NCI-H1694 treated with DMSO at 0.1 percent for 48 hours (cell line): Measurements from ENCODE around the gene TCP10L.
"Not testable (repeated sequence)": the region's sequence is repeated elsewhere in the genome, so short reads cannot be mapped to it uniquely, and the experiment has no call there.

ENCODE experiments used
- DNase-seq: peaks from one replicate; lab custom pipeline; 2025; lab: John Stamatoyannopoulos, UW

Gene TCP10L, protein sequence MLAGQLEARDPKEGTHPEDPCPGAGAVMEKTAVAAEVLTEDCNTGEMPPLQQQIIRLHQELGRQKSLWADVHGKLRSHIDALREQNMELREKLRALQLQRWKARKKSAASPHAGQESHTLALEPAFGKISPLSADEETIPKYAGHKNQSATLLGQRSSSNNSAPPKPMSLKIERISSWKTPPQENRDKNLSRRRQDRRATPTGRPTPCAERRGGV

DNA sequence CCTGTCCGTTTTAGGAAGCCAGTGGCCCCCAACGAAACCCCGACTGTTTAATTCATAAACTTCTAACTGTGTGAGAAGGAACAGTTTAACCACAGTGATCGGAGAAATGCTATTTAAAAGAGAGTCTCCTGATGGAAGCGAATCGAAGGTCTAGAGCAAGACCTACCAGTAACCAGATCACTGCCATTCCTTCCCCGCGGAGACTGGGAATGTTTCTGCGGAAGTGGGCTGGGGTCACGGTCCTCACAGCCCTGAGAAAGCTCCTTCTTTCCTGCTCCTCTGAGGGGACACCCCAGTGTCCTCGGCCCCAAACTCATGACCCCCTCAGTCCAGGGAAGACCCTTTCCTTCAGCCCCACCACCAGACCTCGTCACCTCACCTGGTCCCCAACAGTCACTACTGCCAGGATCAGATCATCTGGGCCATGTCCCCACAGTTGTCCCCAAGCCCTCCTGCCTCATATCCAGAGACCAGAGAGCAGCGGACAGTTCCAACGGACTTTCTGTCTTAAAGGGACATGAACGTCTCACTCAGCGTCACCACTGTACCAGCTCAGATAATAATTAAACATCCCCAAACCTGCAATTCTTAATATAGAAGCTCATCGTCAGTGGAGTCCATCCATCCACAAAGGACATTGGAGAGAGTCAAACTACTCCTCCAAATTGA lies at the start of gene TCP10L:
TSS of gene TCP10L (minus strand) at position 482 of the 669 bp plus-strand sequence. CDS start 1,219 bp downstream, outside the sequence.
- no peak for DNase-seq

DNA sequence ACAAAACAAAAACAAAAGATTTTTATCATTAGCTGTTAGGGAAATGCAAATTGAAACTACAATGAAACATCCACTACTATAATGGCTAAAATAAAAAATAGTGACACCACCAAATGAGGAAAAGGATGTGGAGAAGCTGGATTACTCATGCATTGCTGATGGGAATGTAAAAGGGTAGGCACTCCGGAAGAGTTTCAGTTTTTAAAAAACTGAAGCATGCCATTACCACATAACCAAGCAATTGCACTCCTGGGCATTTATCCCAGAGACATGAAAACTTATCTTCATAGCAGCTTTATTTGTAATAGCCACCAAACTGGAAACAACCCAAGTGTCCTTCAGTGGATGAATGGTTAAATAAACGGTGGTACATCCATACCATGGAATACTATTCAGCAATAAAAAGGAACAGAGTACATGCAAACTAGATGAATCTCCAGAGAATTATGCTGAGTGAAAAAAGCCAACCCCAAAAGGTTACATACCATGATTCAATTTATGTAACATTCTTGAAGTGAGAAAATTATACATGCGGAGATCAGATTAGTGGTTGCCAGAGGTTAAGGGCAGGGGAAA lies 41.4 kb upstream of the TCP10L start:
- DNase-seq, result no peak

DNA sequence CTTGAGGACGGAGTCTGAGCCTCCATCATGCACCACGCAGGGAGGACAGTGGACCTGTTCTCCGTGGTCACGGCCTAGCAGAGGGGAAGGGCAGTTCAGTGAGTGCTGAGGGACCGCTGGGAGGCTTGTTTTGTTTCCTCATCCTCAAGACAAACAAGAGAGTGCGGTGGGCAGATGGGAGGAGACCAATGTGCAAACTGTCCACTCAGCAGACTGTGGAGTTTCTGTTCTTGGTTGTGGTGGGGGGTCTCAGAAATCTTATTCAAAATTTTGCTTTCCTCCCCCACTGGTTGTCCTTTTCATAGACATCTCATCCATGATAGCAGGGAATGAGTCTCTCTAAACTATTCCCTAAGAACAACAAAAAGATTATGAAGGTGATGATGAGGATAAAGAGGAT lies 32.9 kb upstream of the TCP10L start:
- not testable (repeated sequence) for DNase-seq

DNA sequence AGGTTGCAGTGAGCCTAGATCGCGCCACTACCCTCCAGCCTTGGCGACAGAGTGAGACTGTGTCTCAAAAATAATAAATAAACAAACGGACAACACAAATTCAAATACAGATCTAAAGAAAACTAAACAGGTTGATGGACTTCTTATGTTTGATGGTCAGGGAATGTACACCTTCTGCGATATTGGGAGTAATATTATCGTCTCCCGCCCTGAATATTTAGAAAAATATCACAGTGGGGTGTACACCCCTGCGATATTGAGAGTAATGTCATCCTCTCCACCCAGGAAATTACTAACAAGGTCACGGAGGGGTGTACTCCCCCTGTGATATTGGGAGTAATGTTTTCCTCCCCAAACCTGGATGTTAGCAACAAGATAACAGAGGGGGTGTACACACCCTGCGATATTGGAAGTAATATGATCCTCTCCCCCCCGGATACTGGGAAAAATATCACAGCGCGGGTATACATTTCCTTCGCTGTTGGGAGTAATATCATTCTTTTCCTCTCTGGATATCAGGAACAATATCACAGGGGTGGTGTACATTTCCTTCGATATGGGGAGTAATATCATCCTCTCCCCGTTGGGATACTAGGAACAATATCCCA lies 28.2 kb upstream of the TCP10L start:
- no peak for DNase-seq

DNA sequence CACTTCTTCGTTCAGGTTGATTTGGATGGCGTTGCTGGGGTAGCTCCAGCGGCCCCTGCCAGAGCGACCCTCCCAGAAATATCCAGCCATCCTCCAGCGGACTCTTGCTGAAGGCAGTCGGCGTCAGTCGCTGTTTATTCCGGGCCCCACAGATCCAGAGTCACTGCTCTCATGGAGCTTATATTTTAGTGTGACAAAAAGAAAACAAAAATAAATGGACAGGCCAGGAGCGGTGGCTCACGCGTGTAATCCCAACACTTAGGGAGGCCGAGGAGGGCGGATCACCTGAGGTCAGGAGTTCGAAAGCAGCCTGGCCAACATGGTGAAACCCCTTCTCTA lies 27.6 kb upstream of the TCP10L start:
- DNase-seq, result no peak

DNA sequence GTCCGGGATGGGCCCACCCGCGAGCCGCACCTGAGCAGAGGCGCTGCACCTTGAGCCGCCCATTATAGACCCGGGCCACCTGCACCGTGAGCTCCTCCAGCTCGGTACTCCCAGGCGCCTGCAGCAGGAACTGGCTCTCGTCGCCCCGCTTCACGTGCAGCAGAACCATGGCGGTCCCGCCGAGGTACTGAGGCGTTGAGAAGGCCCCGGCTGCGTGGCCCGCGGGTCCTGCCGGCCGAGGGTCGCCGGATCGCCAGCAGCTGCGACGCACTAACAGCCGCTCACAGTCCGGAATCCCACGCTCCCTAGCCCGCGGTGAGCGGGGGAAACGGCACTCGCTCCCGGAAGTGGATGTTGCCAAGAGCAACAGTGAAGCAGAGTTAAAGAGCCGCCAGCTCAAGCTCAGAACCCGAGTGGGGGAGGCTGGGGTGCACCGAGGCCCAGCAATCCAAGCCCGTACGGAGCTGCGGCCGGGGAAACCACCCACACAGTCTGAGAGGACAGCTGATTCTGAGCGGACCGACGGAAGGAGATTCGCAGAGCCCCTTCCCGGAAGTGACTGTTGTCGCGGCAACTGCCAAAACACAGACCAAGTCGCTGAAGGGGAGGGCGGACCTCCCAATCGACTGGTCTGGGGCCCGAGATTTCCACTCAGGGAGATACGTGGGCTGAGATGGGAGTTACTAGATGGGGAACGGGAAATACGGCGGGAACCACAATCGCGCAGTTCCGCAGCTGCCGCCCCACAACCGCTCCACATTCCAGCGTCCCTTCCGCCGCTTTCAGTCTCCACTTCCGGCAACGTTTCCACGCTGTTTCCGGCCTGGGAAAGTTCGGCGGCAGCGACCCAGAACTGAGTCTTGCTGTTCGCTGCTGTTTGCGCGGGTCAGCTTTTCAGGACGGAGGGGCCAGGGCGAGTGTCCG lies 27.0 kb upstream of the TCP10L start, which contains the start of gene CFAP298:
TSS of gene CFAP298 (minus strand) at position 303 of the 924 bp plus-strand sequence. CDS start at position 169, 134 bp downstream.
- DNase-seq, result peak; percentile 93

DNA sequence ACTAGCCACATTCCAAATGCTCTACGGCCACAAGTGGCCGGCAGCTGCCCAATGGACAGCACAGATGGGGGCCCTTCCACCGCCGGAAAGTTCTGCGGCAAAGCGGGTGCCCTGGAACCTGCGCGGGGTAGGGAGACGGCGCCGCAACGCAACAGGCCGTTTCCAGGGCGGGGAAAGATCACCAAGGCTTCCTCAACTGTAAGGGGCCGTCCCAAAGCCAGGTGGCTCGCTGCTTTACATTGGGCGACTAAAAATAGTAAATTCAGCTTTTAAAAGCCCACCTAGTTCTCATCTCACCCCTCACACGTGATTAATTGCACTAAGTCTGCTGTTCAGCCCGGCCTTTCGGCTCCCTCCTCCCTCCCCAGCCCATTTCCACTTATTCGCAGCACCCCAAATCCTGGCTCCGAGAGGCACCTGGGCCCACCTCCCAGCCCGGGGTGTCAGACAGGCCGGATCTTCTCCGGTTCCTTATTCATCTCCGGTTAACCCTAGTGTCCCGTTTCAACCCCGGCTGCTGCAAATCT lies 26.2 kb upstream of the TCP10L start:
- DNase-seq, result no peak

DNA sequence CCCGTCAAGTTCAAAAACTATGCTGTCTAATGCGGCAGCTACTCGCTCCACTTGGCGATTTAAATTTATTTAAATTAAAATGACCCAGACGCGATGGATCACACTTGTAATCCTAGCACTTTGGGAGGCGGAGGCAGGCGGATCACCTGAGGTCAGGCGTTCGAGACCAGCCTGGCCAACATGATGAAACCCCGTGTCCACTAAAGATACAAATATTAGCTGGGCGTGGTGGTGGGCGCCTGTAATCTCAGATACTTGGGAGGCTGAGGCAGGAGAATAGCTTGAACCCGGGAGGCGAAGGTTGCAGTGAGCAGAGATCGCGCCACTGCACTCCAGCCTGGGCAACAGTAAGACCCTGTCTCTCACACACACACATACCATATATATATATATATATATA lies 25.6 kb upstream of the TCP10L start:
- not testable (repeated sequence) for DNase-seq

DNA sequence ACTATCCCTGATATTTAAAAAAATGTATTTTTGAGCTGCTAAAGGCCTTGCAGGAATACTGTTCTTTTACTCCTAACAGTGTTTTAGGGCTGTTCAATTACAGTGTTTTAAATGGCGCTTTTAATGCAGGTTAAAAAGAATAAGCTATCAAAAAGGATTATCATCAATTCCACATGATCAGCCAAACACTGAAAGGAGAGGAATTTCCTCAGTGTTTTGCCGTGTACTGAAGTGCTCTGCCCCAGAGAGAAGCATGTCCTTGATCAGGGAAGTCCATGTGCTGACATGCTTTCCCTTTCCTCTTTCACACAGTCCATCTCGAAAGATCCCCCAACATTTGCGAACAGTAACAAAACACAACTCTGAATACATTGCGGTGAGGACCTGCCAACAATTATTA lies 23.5 kb upstream of the TCP10L start:
- no peak for DNase-seq

DNA sequence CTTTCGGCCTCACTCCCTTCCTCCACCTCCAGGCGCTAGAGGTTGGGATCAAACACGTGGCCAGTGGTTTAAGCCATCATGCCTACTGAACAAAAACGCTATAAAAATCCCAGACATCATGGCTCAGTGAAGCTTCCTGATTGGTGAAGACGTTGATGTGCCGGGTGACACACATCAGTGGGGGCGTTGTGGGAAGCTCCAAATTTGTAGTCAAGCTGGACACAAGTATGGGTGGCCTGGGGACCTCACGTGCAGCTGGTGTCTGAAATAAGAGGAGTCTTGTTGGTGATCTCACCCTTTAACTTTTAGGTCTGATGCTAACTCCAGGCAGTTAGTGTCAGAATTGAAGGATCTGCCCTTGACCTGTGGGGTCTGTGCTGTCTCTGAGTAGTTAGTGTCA lies 20.1 kb upstream of the TCP10L start:
- no peak for DNase-seq

DNA sequence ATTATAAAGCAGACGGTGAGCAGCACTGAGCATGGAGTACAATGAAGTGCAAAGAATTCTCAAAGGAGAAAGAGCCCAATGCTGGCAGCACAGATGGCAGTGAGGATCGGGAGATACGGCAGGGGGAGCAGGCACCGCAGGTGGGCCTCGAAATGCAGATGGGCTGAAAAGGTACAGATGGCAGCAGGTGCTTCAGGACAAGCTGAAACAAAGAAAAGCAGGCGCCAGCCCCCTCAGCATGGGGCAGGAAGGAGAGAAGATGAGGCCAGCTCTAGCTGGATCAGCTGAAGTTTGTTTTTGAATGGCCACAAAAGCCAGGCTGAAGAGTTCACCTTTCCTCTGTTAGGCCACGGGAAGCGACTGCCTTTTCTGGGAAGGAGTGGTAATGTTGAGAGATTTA lies 19.1 kb upstream of the TCP10L start:
- DNase-seq, result peak; percentile 68

DNA sequence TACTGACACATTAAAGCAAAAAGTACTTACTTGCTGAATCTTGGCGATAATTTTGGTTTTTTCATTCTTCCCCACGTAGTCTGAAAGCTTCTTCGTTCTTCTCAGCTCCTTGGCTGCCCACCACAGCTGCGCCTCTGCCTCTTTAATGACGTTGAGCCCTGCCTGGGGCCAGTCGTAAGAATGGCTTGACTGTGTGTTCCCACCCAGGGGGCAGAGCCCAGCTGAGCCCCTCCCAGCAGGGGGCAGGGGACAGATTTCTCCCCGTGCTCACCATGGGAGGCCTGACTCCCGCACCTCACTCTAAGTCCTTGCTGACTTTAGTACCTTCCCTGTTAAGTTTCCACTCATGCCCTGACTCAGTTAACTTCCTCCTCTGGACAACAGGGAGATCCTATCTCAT lies 17.8 kb upstream of the TCP10L start:
- no peak for DNase-seq

DNA sequence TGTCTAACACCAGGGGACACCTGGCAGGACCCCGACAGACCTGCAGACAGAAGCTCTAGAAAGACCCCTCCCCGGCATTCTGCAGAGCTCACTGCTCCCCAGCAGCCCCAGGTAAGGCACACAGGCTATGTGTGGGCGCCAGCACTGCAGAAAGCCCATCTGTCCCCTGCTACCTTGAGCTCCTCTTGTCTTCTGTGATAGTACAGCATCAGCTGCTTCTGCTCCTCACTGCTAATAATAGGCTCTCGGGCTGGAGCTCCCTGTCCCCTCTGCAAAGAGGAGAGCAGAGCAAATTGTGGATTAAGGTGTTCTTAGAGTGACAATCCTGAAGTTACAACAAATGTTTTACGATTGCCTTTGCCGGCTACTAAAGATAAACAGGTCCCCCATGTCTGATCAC lies 16.8 kb upstream of the TCP10L start:
- no peak for DNase-seq

DNA sequence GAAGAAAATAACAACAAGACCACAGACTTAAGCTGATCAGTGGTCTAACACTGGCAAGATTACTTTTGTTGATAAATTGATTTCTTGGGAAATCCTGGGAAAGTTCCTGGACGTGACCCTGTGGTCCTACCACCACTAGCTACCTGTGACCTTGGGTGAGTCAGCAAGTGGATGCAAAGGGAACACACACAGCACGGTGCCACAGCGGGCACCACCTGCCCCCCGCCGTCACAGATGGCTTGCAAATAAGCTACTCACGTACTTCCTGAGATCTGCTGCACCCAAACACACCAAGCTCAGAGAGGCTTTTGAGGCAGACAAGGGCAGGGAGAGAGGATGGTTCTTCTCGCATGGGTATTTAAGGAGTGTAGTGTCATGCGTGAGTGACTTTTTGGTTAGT lies 14.2 kb upstream of the TCP10L start:
- DNase-seq, result no peak

DNA sequence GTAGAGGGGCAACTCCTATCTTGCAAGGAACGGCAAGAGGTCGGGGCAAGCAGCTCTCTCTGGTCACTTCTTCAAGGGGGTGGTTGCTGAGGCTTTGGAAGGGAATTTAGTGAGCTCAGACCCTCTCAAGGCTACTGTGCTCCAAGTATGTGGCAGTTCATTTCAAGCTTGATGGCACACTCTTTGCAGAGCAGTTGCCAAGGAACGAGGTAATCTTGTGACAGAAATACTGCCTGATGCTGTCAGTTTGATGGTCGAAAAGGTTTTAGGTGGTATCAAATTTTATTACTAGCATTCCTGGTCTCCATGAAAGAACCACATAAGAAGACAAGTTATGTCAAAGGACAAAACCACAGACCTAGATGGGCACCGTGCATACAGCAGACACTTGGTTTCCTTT lies 13.8 kb upstream of the TCP10L start:
- no peak for DNase-seq

DNA sequence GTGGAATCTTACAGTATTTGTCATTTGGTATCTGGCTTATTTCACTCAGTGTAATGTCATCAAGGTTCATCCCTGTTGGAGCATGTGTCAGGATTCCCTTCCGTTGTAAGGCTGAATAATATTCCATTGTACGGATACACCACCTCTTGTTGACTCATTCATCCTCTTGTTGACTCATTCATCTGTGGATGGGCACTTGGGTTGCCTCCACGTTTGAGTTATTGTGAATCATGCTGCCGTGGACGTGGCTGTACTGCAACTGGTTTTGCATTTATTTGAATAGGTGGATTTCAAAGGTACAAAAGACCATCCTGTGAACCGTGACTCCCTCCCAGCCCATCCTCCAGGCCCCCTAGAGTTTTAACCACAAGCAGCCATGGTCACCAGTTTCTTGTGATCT lies 11.9 kb upstream of the TCP10L start:
- DNase-seq, result no peak

DNA sequence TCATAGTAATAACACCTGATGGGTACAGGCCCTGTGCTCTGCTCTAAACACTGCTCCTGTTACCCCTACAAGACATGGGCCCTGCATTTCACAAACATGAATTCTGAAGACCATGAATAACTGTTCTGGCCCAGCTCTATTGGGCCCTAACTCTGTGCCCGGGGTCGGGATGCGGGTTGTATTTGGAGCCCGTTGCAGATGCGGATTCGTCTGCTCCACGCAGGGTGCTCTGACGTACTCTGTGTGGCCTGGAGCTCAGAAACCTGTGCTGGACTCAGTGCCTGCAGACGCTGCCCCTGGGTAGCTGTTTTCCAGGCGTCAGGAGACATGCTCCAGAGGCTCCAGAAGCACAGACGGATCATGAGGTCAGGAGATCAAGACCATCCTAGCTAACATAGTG lies 10.1 kb upstream of the TCP10L start:
- DNase-seq, result no peak

DNA sequence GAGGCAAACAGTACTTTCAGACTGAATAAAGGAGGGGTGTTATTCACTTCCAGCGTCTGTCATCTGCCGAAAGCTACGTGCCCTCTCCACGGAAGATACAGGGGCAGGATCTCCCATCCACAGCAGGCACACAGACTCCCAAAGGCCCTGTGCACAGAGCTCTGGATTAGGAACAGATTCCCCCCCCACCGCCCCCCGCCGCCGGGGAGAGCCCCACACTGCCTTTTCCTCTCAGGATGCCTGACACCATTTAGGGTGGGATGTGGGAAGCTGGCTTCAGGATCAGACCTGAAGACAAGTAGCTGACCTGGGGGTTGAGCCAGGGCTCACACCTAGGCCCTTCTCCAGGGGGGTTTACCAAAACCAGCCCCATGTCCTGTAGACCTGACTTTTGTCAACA lies 8.4 kb upstream of the TCP10L start:
- DNase-seq, result no peak

DNA sequence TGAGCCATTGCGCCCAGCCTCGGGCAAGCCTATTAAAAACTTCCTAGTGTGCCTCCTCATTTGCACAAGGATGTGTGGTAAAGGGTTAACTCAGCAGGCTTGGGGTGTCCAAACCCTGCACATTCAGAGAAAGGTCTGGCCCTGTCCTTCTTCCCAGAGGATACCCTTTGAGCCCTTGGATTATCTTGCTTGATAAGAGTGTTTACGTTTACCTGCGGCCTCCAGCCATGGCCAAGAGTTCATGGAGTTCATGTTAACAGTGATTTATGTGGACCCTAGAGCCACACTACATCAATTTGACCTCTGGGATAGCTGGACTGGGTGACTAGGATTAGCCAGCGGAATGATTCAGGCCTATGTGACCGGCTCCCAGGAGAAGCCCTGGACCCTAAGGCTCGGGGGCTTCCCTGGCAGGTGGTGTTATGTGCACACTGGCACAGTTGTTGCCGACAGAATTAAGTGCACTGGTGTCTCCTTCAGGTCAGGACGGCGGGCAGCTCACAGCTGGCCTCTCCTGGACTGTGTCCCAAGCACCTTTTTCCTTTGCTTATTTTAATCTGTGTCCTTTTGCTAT lies 7.7 kb upstream of the TCP10L start:
- no peak for DNase-seq

DNA sequence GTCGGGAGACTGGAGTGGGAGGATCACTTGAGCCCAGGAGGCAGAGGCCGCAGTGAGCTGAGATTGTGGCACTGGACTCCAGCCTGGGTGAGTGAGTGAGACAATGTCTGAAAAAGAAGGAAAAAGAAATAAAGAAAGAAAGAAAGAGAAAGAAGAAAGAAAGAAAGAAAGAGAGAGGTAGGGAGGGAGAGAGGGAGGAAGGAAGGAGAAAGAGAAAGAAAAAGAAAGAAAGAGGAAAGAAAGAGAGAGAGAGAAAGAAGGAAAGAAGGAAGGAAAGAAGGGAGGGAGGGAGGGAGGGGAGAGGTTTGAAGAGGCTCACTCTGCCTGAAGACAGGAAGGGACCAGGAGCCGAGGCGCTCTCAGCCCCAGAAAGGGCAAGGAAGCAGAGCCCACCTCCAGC lies 4.8 kb upstream of the TCP10L start:
- no peak for DNase-seq

DNA sequence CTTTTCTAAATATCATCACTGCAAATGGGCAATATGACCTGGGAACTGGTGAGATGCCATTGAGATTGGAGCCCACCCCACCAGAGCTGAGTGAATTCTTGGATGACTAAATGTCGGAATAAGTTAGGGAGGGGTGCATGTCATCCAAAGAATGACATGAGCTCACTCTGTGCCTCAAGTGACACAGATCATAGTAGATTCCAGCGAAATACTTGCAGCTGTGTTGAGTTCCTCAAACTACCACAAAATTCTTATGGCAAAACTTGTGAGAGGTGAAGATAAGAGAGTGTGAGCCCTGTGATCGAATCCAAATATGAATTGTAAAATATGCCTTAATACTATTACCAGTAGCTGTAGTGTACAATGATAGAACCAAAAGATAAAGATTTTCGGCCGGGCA lies 2.3 kb upstream of the TCP10L start:
- no peak for DNase-seq

DNA sequence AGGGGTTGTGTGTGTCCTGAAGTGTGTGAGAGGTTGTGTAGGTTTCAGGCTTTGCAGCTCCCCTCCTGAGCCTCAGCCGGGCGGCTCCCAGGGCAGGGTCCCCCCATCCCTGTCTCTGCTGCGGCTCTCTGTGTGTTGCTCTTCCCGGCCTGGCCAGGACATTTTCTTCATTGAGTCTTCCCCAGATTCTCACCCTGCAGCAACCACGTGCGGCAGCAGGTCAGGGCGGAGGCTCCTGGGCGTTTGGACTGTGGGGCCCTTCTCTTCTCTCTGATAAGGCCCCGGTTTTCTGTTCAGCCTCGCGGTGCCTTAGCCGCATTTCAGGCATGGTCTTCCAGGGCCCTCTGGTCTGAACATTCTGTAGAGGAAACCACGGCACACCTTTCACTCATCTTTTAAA lies 1.8 kb upstream of the TCP10L start:
- DNase-seq, result no peak
